Osteocyte (in vitro differentiated cells): ENCODE data around the gene IDE. TPM values are rescaled to one million over a fixed set of nuclear protein-coding genes. Genes with fewer than 3 reads are reported as not detected.

Experiments used
- DNase-seq: peaks from one replicate; pipeline ENCODE4 v3.0.0; 2021; ENCODE audit warnings: mixed read lengths; ENCODE audit not compliant: unreplicated experiment; ENCODE audit errors: extremely low spot score
- H3K27ac Mint-ChIP-seq: one replicate; pipeline ENCODE4 v1.8.0; 2021; ENCODE audit warnings: mild to moderate bottlenecking, mixed read lengths; ENCODE audit not compliant: unreplicated experiment
- H3K27me3 Mint-ChIP-seq: one replicate; pipeline ENCODE4 v1.8.0; 2021; ENCODE audit warnings: mixed read lengths; ENCODE audit not compliant: unreplicated experiment
- H3K36me3 Mint-ChIP-seq: one replicate; pipeline ENCODE4 v1.8.0; 2021; ENCODE audit warnings: mixed read lengths; ENCODE audit not compliant: unreplicated experiment
- H3K4me1 Mint-ChIP-seq: one replicate; pipeline ENCODE4 v1.8.0; 2021; ENCODE audit warnings: mixed read lengths; ENCODE audit not compliant: unreplicated experiment
- H3K4me3 Mint-ChIP-seq: one replicate; pipeline ENCODE4 v1.8.0; 2021; ENCODE audit warnings: mild to moderate bottlenecking, moderate library complexity, mixed read lengths; ENCODE audit not compliant: unreplicated experiment
- H3K9me3 Mint-ChIP-seq: one replicate; pipeline ENCODE4 v1.8.0; 2021; ENCODE audit warnings: mixed read lengths; ENCODE audit not compliant: unreplicated experiment
- CTCF ChIP-seq: fragments of 200-600 bp; sonication (generic); IDR thresholded peaks from 2 replicates; pipeline ENCODE4 v1.5.0; 2021; ENCODE audit warnings: antibody characterized with exemption, mild to moderate bottlenecking, moderate library complexity
- total RNA-seq: library from RNA; stranded (reverse); gene quantifications from 2 replicates; pipeline ENCODE4 v1.2.1, GENCODE V29; 2021

IDE gene
- total RNA-seq, 1 donor from 2014 or later, result 42.4 TPM

GRCh38 chr10:92430103-92430502 lies 143.8 kb downstream of the IDE start:
- no peaks in the 10 kb centered on the region for H3K27me3 Mint-ChIP-seq
- H3K4me3 Mint-ChIP-seq, result no peak overlapping the region
- peaks cover 2% of the 10 kb centered on the region for H3K4me1 Mint-ChIP-seq
- DNase-seq, result no peak
- TF ChIP-seq CTCF, result no peak
- H3K9me3 Mint-ChIP-seq, result no peaks in the 10 kb centered on the region
- H3K36me3 Mint-ChIP-seq, result no peaks in the 10 kb centered on the region
- no peak overlapping the region for H3K27ac Mint-ChIP-seq

GRCh38 chr10:92421550-92421949 lies 152.3 kb downstream of the IDE start:
- Mint-ChIP-seq H3K4me3 (no peak overlapping the region), H3K36me3 (peaks cover 4% of the 10 kb centered on the region), H3K27ac (no peak overlapping the region), H3K9me3 (peaks cover 5% of the 10 kb centered on the region), H3K27me3 (peaks cover 11% of the 10 kb centered on the region), H3K4me1 (peaks cover 3% of the 10 kb centered on the region)
- DNase-seq, result no peak
- no peak for TF ChIP-seq CTCF

- Mint-ChIP-seq H3K4me3 (peak overlapping the region; percentile 19), H3K9me3 (peaks cover 9% of the 10 kb centered on the region), H3K27me3 (peaks cover 11% of the 10 kb centered on the region), H3K27ac (no peak overlapping the region), H3K4me1 (peaks cover 3% of the 10 kb centered on the region), H3K36me3 (peaks cover 4% of the 10 kb centered on the region)
- no peak for DNase-seq
- TF ChIP-seq CTCF, result no peak
Measured at GRCh38 chr10:92420546-92421275, 153.2 kb downstream of the IDE start.

- Mint-ChIP-seq H3K4me3 (peak overlapping the region; percentile 19), H3K9me3 (peaks cover 9% of the 10 kb centered on the region), H3K27ac (no peak overlapping the region), H3K4me1 (peaks cover 3% of the 10 kb centered on the region), H3K27me3 (peaks cover 11% of the 10 kb centered on the region), H3K36me3 (peaks cover 4% of the 10 kb centered on the region)
- TF ChIP-seq CTCF, result peak; percentile 16
- no peak for DNase-seq
Measured at GRCh38 chr10:92419740-92420545, 153.9 kb downstream of the IDE start.

GRCh38 chr10:92418891-92419290 lies 155.0 kb downstream of the IDE start:
- TF ChIP-seq CTCF, result no peak
- DNase-seq, result no peak
- H3K4me1 Mint-ChIP-seq, result peaks cover 3% of the 10 kb centered on the region
- H3K4me3 Mint-ChIP-seq, result no peak overlapping the region
- H3K27ac Mint-ChIP-seq, result no peak overlapping the region
- H3K36me3 Mint-ChIP-seq, result peaks cover 4% of the 10 kb centered on the region
- peaks cover 8% of the 10 kb centered on the region for H3K9me3 Mint-ChIP-seq
- peaks cover 11% of the 10 kb centered on the region for H3K27me3 Mint-ChIP-seq
